ENCODE measurements around the gene KLF18.
"Not testable (repeated sequence)": the region's sequence is repeated elsewhere in the genome, so short reads cannot be mapped to it uniquely, and the experiment has no call there.

KLF18 gene

GRCh38 chr1:44141531-44141930 lies at the start of gene KLF18:
Gene KLF18, minus strand, starts transcription at chr1:44141631. Its CDS starts 0 bp downstream, at chr1:44141631.
- DNase-seq (ENCODE audit: low read depth in 2 of 2), result no peak

- no peak for DNase-seq (ENCODE audit: low read depth in 2 of 2)
Observed at GRCh38 chr1:44174630-44175029, 33.2 kb upstream of the KLF18 start.

DNA sequence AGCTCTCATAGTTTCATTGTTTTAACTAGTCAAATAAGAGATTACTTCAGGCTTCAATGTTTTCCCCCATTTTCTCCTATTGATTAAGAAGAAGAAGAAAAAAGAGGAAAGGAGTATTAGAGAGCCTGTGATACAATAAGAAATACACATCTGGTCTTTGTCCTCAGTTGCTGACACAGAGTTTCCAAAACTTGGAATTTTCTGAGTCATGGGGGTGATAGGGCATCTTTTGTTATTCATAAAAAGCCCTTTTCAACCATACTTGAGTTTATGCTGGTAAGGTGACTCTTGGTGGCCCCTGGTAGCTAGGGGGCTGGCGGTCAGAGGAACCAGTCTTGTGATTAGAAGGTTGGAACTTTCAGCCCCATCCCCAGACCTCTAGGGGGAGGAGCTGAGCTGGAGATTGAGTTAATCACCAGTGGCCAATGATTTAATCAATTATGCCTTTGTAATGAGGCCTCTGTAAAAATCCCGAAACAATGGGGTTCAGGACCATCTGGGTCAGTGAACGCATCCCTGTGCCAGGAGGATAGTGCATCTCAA lies 28.9 kb upstream of the KLF18 start:
- no peak for DNase-seq (ENCODE audit: low read depth in 2 of 2)

DNA sequence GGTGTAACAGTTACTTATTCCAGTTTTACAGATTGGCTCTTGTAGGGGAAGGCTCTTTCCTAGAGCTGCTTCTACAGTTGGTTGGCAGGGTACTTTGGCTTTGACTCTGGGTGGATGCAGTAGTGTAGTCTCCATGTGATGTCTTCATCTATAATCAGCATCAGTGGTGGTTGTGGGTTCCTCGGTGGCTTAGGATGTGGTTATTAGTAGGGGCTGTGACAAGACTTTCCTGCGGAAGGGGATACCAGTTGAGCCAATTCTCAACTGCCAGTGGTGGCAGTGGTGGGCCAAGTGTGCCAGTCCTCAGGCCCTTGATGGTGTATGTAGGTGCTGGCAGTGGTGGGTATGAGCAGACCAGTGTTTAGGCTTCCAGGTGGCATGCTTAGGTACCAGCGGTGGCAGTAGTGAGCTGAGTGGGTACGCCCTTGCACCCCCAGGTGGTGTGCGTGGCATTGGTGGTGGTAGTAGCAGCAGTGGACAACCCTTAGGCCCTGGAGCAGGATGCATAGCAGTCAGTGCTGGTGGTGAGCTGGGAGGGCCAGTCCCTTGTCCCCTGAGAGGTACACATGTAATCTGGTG lies 27.2 kb upstream of the KLF18 start:
- no peak for DNase-seq (ENCODE audit: low read depth in 2 of 2)

GRCh38 chr1:44161546-44161945 lies 20.1 kb upstream of the KLF18 start:
- DNase-seq (ENCODE audit: low read depth in 2 of 2), result no peak

- DNase-seq (ENCODE audit: low read depth in 2 of 2), result no peak
Observed at GRCh38 chr1:44158871-44159270, 17.4 kb upstream of the KLF18 start.

- no peak for DNase-seq (ENCODE audit: low read depth in 2 of 2)
Observed at GRCh38 chr1:44157903-44158302, 16.5 kb upstream of the KLF18 start.

GRCh38 chr1:44154049-44154448 lies 12.6 kb upstream of the KLF18 start:
- no peak for DNase-seq (ENCODE audit: low read depth in 2 of 2)

DNA sequence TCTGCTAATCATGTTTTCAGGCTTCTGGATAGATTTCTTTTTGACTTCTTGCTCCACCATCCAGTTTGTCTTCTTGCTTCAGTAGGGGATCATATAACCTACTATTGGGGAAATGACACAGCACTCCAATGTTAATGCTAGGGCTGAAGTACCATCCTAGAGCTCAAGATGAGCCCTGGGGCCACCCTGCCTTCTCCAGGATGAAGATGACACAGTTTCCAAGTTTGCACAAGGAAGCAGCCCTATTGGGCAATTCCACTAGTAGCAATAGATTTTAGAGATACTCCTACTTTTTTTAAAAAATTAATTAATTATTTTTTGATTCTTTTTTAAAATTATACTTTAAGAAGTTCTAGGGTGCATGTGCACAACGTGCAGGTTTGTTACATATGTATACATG lies 11.3 kb upstream of the KLF18 start:
- no peak for DNase-seq (ENCODE audit: low read depth in 2 of 2)

GRCh38 chr1:44151808-44152207 lies 10.4 kb upstream of the KLF18 start:
- no peak for DNase-seq (ENCODE audit: low read depth in 2 of 2)

- no peak for DNase-seq (ENCODE audit: low read depth in 2 of 2)
Observed at GRCh38 chr1:44151332-44151731, 9.9 kb upstream of the KLF18 start.

GRCh38 chr1:44147582-44147981 lies 6.2 kb upstream of the KLF18 start:
- no peak for DNase-seq (ENCODE audit: low read depth in 2 of 2)

DNA sequence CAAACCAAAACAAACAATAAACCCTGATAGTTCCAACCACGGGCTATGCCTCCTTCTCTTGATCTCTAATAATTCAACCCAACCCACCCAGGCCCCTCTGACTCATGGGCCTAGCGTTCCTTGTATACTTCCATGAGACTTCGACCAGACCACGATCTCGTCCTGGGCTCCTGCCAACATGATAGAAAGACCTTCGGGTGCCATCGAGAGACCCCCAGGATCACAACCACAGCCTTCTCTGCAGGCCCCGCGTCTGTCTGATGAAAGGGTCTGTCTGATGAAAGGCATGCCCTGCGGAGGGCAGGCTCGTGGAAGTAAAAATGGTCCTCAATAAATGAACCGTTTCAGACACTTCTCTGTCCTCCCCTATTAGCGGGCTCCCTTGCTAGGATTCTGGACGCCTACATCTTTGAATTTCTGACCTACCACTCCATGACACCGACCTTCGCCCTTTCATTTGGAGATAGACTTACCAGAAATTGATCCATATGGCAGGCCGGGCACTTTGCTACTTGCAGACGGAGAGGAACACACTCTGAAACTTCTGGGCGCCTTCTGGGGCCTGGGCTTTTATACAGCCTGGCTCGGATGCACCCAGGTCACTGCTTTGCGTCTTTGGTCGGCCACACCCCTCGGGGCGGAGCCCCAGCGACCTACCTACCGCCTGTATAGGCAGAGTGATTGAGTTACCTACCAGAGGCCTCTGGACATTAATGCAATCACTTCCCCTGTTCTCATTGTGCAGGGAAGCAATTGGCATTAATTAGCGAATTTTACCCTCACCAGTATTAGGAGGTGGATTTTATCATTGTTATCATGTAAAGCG lies 5.3 kb upstream of the KLF18 start:
- no peak for DNase-seq (ENCODE audit: low read depth in 2 of 2)

DNA sequence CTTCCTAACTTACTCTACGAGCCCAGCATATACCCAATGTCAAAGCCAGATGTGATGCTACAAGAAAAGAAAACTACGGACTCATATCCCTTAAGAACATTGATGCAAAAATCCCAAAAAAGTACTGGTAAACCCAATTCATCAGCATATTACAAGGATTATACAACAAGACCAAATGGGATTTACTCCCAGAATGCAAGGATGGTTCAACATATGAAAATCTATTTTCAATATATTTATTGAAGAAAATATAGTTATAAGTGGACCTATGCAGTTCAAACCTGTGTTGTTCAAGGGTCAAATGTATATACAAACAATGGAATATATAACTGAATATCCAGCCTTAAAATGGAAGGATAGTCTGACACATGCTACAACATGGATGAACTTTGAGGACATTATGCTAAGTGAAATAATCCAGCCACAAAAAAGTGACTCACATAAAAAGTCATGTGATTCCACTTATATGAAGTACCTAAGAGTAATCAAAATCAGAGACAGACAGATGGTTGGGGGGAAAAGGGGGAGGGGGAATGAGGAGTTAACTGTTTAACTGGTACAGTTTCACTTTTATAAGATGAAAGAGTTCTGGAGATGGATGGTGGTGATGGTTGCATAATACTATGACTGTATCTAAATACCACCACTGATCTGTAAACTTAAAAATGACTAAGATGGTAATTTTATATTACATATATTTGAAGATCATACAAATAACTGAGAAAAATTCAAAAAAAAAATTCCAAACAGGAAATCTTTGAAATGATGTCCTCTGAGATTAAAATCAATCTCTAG lies 3.7 kb upstream of the KLF18 start:
- no peak for DNase-seq (ENCODE audit: low read depth in 2 of 2)

GRCh38 chr1:44139565-44139964 lies 1.9 kb downstream of the KLF18 start:
- DNase-seq (ENCODE audit: low read depth in 2 of 2), result not testable (repeated sequence)

- no peak for DNase-seq (ENCODE audit: low read depth in 2 of 2)
Observed at GRCh38 chr1:44138239-44138638, 3.2 kb downstream of the KLF18 start.

GRCh38 chr1:44135886-44136285 lies 5.5 kb downstream of the KLF18 start:
- no peak for DNase-seq (ENCODE audit: low read depth in 2 of 2)

GRCh38 chr1:44134071-44134920 lies 7.1 kb downstream of the KLF18 start:
- DNase-seq (ENCODE audit: low read depth in 2 of 2), result no peak

- DNase-seq (ENCODE audit: low read depth in 2 of 2), result no peak
Observed at GRCh38 chr1:44131411-44131810, 10.0 kb downstream of the KLF18 start.

DNA sequence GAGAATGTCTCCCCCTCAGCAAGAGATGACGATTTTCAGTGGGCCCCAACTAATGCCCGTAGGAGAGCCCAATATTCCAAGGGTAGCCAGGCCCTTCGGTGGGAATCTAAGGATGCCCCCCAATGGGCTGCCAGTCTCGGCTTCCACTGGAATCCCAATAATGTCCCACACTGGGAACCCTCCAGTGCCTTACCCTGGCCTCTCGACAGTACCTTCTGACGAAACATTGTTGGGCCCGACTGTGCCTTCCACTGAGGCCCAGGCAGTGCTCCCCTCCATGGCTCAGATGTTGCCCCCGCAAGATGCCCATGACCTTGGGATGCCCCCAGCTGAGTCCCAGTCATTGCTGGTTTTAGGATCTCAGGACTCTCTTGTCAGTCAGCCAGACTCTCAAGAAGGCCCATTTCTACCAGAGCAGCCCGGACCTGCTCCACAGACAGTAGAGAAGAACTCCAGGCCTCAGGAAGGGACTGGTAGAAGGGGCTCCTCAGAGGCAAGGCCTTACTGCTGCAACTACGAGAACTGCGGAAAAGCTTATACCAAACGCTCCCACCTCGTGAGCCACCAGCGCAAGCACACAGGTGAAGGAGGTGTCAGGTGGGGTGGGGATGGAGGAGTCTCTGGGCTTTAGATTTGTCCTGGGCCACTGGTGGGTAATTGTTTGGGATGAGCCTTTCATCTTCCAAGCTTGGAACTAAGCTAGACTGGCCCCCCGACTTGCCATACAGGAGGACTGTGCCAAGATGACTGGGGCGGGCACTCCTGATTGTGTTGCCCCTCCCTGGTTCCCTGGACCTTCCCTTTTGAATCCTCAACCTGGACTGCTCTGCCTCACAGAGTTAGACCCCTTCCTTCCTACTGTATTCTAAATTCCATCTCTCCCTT lies 11.6 kb downstream of the KLF18 start:
- DNase-seq (ENCODE audit: low read depth in 2 of 2), result no peak

Measured in stimulated activated CD4-positive, alpha-beta T cell treated with anti-CD3 and anti-CD28 coated beads, Interleukin-1b, Interleukin-23, amount 100 ng/mL, for 4 hours (primary cell).